GM18907 (cell line): ENCODE data around the gene GPR158.

Source experiments
- ATAC-seq: cut with Tn5 transposase; IDR thresholded peaks from one replicate; pipeline ENCODE4 v1.9.1; 2021; ENCODE audit warnings: mild to moderate bottlenecking, moderate library complexity; ENCODE audit not compliant: unreplicated experiment

GPR158 gene

DNA sequence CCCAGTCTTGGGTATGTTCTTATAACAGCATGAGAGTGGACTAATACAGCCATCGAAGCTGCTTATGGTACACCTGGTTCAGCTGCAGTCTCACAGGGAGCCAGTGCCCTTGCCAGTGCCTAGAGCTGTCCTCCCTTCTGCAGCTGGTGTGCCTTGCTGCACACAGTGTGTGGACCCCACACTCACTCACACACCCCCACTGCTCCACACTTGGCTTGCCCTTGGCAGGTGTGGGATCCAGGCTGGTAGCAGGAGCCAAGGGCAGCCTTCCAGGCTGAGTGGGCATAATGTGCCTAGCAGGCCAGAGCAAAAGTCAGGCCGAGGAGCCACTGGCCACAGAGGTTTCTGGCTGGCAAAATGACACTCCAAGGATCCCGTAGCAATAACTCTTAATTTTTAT is 217.3 kb downstream of the GPR158 start:
- no peak for ATAC-seq

GRCh38 chr10:25393621-25394020 is 218.8 kb downstream of the GPR158 start:
- ATAC-seq, result no peak

DNA sequence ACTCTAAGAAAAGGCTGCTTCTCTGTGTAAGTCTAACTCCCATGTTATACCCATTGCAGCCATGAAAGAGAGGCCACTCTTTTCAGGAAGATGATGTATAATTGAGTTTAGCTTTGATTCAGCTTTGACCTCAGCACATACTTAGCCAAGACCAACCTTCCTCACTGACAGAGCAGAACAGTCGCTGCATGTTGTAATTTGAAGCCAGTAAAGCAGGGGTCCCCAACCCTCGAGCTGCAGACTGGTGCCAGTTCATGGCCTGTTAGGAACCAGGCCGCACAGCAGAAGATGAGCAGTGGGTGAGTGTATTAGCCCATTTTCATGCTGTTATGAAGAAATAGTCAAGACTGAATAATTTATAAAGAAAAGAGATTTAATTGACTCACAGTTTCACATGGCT is 223.9 kb downstream of the GPR158 start:
- no peak for ATAC-seq

DNA sequence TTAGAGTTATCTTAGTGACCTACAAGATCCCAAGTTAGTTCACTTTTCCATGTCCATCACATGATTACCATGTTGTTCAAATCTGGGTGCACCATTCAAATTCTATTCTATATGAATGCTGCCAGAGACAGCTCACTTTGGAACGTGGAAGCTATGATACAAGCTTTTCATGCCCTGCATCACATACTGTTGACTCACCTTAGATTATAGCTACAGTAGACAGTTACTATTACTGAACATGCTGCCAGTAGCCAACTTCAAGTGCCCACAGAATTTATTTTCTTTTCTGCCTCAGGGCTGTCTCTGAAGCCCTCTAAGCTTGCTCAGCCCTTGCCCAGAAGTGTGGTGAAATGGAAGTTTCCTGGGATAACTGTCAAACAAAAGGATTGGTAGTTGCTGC is 231.1 kb downstream of the GPR158 start:
- no peak for ATAC-seq

GRCh38 chr10:25417611-25418010 is 242.8 kb downstream of the GPR158 start:
- ATAC-seq, result no peak

GRCh38 chr10:25425776-25426175 is 251.0 kb downstream of the GPR158 start:
- no peak for ATAC-seq

DNA sequence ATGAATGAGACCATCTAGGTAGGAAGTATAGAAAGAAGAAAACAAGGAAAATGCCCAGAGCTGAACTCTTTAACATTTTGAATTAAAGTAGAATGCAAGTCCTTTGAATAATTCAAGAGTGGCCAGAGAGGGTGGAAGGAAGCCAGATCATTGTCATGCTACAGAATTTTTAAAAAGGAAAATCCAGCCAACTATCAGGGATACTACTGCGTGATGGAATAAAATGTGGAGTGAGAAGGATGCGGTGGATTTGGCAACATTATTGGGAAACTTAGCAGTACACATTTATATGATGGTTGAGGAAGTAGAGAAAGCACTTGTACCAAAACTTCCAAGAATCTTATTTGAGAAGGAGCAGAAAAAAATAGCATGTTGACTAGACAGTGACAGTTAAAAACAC is 261.6 kb downstream of the GPR158 start:
- ATAC-seq, result no peak

GRCh38 chr10:25441270-25441669 is 266.5 kb downstream of the GPR158 start:
- ATAC-seq, result no peak

DNA sequence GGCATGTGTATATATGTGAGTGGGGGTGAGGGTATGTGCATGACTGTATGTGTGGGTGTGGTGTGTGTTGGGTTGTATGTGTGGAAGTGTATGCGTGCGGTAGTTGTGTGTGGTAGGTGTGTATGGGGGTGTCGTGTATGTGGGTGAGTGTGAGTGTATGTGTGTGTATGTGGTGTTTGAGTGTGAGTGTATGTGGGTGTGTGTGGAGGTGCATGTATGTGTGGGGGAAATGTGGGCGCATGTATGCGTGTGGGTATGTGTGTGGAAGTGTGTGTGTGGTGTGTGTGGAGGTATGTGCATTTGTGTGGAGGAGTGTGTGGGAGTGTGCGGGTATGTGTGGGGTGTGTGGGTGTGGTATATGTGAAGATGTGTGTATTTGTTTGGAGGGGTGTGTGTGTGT is 269.5 kb downstream of the GPR158 start:
- no peak for ATAC-seq

- ATAC-seq, result no peak
Measured at GRCh38 chr10:25451401-25451800, 276.6 kb downstream of the GPR158 start.

- no peak for ATAC-seq
Measured at GRCh38 chr10:25453619-25454018, 278.8 kb downstream of the GPR158 start.

DNA sequence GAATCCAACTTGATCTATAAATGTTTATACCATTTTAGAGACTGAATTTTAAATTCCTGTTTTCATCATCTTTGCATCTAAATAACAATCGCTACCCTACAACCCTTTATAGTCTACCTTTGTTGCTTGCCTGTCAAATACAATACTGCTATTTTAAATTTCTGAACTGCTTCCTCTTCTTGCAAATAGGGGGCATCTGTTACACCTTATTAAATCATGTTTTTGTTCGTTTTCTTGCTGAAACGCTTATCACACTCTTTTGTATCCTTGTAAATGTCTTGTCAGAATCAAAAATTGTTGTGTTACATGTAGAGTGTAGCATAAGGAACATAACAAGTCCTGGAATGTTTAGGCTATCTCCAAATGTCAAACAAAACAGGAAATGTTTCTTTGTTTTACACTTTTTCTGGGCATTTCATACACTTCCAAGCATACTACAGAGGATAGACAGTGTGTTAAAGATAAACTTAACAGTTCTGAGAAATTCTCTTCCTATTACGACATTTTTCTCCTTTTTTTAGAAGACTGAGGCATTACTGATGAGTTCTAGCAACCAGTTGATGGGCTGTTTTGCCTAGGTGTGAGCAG is 281.3 kb downstream of the GPR158 start:
- ATAC-seq, result no peak

DNA sequence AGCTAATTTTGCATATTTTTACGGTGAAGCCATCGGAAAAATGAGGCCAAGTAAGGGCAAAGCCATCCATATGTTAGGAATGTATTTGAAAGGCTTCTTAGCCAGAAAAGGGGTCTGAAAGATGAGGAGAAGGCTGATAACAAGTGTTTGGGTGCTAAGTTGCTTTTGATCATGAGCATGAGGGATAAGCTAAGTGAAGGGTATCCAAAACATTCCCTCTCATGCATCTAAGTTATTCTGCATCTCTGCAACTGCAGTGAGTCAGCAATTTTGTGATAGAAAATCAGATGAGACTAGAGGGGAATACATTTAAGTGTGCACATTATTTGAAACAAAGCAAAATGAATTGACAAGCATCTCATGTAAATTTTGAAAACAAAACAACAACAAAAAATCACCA is 282.8 kb downstream of the GPR158 start:
- ATAC-seq, result no peak

GRCh38 chr10:25465582-25466372 is 291.0 kb downstream of the GPR158 start:
- no peak for ATAC-seq

- no peak for ATAC-seq
Measured at GRCh38 chr10:25467881-25468280, 293.1 kb downstream of the GPR158 start.

DNA sequence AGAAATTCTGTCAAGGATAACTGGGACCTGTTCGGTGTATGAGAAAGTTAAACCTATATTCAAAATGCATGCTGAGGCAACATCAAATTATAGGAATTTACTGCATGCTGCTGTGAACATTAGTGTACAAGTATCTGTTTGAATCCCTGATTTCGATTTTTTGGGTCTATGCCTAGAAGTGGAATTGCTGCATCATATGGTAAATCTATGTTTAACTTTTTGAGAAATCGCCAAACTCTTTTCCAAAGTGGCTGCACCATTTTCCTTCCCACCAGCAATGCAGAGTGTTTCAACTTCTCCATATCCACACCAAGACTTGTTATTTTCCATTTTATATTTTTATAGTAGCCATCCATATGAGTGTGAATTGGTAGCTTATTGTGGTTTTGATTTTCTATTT is 306.7 kb downstream of the GPR158 start:
- no peak for ATAC-seq

GRCh38 chr10:25483999-25484398 is 309.2 kb downstream of the GPR158 start:
- no peak for ATAC-seq

- no peak for ATAC-seq
Measured at GRCh38 chr10:25487266-25487665, 312.5 kb downstream of the GPR158 start.

GRCh38 chr10:25492040-25492439 is 317.2 kb downstream of the GPR158 start:
- no peak for ATAC-seq

GRCh38 chr10:25492680-25493079 is 317.9 kb downstream of the GPR158 start:
- ATAC-seq, result no peak

DNA sequence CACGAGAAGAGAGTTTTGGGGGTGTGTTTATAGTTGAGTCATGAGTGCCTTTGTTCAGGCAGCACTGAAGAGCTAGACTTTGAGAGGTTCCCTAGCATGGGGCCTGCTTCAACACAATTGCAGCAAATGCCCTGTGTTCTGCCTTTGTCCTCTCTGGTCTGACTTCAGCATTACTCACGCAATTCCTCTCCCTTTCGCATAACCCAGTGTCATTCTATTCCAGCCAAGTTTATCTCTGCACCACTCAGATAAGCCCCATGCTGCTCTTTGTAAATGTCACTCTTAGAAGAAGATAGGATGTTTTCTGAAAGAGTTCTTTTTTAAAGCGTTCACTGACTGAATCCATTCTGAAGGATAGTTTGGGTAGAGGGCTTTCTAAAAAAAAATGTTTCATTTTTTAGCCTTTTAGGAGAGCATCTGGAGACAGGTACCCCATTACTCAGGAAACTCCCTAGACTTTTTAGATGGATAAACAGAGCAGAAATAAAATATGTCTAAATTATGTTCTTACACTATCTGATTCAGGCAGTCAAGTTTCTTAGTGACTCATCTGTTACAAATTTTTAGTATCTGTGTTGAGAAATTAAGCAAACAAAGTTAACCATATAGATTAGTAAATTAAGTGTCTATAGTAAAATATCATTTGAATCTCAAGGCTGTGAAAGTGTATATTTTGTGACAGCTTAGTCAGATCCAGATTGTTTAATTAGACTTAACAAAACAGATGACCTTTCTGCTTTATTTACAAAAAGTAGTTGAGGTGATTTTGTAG is 318.5 kb downstream of the GPR158 start:
- no peak for ATAC-seq

DNA sequence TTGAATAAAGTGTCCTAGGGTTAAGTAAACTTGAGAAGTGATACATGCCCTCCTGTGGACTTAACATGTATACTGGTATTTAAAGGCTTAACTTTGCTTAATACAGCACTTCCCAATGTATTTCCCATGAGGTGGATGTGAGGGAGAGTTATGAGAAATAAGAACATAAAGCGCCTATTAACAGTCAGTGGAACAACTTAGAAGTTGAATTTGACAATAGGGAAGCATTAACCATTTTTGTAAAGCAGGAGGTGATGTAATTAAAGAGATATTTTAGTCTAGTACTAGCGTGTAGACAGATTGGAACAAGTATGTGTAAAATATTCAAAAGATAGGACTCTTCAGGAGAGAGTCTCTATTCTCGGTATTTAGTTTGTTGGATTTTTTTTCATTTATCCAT is 322.4 kb downstream of the GPR158 start:
- no peak for ATAC-seq
